ENCODE data around the gene MRPS15.
"Not testable (repeated sequence)": the region's sequence is repeated elsewhere in the genome, so short reads cannot be mapped to it uniquely, and the experiment has no call there.

Gene MRPS15

DNA sequence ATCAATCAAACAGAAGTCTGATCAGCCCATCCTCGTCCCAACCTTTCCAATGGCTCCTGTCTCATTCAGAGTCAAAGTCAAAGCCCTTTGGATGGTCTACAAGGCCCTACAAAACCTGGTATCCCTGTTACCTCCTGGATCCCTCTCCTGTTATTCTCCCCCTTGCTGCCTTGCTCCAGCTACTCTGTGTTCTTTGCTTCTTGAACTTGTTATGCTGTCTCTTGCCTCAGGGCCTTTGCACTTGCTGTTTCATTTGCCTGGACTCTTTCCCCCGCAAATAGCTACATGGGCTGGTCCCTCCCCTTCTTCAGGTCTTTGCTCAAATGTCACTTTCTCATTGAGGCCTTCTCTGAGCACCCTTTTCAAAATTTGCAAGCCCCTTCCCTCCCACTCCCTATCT is 19.9 kb upstream of the MRPS15 start:
- DNase-seq (ENCODE audit: low read depth, low spot score), result no peak

DNA sequence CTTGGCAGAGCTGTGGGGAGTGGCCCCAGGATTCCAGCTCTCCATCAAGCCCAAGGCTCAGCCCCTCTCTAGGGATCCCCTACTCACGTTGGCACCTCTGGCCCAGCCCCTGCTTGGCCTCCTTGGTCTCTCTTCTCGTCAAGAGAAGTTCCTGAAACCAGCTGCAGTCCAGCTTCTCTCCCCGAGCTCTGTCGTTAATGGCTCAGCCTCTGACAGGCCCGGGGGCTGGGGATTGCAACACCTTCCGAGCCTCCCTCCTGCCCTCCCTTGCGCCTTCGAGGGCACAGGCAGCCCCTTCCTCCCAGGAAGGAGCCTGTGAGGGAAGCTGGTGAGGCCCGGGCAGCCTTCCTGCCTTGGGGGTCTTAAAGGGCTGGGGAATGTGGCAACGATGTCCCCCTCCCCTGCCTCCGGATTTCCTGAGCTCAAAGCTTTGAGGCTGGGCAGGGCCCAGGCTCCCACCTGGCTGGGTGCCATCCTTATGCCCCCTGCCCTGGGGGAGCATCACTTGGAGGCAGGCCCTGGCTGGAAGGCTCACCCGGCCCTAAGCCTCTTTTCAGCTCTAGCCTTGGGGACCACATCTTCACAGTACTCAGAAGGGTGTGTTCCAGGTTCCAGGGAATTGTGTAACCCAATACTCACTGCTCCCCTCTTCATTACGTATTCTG is 18.7 kb upstream of the MRPS15 start, which contains the start of gene CSF3R:
Gene CSF3R (minus strand): TSS at position 190 of the 665 bp plus-strand sequence. CDS start 3,417 bp downstream, outside the sequence.
- DNase-seq (ENCODE audit: low read depth, low spot score), result no peak

DNA sequence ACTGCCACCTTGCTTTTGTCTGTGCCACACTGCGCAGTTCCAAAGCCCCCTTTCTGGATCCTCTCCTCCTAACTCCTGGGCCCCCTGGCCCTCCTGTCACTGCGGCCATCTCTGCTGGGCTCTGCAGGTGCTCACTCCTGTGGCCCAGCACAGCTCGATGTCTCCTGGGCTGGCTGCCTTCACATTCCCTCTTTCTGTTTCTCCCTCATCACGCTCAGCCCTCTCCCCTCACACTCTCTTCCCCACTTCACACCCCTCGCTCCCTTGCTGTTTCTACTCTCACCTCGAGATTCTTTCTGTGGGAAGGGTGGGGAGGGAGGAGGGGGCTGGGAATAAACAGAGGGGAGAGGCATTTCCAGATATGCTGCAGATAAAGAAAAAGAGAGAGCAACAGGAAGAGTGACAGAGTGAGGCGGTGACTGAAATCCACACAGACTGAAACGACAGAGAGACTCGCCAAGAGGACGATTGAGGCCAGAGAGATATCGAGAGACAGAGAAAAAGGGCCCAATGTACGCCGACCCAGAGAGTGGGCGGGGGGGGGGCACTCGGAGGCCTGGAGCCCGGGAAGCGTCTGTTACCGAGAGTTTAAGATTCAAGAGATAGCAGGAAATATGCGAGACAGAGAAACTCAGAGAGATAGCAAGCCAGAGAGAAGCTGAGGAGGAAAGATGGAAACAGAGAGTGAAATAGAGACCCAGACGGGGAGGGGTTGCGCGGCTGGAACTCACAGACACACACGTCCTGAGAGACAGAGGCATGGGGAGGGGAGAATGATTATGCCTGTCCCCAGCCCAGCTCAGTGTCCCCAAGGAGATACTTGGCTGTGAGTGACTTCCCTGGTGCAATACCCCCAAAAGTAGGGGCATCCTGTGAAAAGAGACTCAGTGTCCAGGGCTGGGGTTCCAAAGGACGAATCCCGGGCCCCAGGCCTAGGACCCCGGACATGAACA is 17.9 kb upstream of the MRPS15 start:
- no peak for DNase-seq (ENCODE audit: low read depth, low spot score)

DNA sequence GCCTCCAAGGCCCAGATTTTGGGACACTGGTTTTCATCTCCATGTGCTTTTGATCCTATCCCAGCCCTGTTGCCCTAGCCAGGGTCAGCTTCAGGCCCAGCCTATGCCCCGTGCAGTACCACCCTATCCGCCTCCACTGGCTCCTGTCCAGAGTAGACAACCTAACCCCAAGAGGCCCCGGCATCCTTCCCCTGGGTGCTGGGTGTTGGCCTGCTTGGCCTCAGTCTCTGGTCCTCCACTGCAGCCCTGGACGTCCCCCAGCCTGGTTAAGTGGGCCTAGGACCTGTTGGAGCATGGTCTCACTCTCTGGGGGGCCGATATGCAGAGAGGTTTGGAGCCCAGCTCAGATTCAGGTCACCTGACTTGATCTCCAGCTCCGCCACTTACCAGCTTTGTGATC is 16.9 kb upstream of the MRPS15 start:
- no peak for DNase-seq (ENCODE audit: low read depth, low spot score)

DNA sequence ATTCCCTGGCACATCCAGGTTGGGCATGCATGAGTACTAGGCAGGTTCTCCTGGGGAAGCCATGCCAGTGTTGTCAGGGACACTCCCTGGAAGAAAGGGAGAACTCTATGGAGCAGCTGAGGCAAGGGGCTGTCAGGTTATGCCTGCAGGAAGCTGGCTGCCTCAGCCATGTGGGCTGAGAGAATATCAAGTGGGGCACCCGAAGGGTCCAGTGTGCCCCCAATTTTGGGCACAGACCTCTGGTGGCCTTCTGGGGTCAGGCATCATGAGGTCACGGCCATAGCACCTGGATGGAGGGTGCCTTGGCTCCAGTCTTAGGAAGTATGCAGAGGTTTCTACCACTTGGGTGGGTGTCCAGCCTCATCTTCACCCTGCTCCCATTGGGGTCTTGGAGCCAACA is 16.0 kb upstream of the MRPS15 start:
- DNase-seq (ENCODE audit: low read depth, low spot score), result no peak

DNA sequence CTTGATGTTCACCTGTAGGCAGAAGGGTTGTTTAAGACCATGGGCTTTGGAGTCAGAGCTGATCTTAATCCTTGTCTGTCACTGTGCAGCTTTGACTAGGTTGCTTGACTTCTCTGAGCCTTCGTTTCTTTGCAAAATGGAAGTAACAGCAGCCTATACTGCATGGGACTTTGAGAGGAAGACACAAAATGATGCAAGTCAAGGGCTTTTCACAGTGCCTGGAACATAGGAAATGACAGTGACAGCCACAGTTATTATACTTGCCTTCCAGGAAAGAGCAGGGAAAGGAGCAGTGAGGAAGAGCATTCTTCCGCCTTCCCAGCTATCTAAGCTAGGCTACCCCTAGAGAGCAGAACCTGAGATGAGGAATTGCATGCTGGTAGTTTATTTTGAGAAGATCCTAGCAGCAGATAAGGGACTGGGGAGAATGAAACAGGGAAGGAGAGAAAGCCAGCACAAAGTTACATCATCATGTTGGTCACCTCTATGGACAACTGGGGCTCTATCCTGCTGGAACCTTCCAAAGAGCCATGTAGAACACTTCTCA is 15.4 kb upstream of the MRPS15 start:
- DNase-seq (ENCODE audit: low read depth, low spot score), result no peak

DNA sequence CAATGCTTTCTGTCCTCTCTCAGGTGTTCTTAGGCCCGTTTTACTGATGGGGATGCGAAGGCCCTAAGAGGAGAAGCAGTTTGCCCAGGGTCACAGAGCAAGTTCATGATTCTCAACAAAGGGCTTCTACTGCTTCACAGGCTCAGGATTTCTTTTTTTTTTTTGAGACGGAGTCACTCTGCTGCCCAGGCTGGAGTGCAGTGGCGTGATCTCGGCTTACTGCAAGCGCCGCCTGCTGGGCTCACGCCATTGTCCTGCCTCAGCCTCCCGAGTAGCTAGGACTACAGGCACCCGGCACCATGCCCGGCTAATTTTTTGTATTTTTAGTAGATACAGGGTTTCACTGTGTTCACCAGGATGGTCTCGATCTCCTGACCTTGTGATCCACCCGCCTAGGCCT is 13.4 kb upstream of the MRPS15 start:
- not testable (repeated sequence) for DNase-seq (ENCODE audit: low read depth, low spot score)

DNA sequence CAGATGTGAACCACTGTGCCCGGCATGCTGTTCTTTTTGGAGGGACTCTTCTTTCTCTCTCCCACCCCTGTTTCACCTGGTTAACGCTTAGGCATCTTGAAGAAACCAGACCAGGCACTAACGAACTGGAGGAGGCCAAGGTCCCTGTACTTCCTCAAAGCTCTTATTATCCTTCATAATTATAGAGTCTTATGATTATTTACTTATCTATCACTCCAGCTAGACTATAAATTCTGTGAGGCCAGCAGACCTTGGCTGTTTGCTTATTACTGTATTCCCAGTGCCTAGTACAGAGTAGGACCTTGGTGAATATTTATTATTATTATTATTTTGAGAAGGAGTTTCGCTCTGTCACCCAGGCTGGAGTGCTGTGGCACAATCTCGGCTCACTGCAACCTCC is 12.8 kb upstream of the MRPS15 start:
- DNase-seq (ENCODE audit: low read depth, low spot score), result no peak

DNA sequence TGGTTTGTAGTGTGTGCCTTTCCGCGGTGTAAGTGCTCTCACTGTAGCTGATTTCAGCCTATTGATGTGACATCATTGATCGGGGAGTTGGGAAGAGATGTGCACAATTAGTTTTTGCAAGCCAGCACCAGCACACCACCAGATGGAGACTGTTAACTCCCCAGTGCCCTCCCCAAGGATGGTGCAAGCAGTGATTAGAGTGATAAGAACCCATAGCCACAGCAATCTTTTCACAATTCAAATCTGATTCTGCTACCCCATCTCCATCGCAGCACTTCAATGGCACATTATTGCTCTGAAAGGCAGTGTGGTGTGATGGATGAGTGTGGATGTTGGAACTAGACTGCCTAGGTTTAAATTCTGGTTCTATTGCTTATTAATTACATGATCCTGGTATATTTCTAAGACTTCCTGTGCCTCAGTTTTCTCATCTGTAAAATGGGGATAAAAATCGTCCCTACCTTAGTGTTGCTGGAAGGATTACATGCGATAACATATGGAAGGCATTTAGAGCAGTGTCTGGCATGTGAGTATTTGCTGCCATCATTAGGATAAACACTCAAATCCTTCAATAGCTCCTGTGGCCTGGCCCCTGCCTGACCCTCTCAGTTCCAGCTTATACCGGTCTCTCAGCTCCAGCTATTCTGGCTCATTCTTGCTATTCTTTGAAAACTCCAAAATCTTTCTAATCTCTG is 11.9 kb upstream of the MRPS15 start:
- no peak for DNase-seq (ENCODE audit: low read depth, low spot score)

DNA sequence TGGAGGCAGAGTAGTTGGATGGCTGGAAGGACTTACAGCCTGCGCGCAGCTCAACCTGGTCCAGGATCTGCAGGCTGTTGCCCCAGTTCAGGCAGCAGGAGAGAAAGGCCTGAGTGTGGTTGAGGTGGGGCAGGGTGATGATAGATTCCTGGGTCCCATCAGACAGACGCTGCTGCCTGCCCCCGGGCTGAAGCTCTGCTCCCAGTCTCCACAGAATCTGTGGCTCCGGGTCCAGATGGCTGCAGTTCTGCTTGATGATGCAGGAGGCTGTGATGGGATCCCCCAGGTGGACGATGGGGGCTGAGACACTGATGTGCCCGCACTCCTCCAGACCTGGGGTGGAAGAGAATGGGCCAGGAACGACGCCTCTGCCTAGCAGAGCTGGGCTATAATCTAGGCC is 11.2 kb upstream of the MRPS15 start:
- no peak for DNase-seq (ENCODE audit: low read depth, low spot score)

DNA sequence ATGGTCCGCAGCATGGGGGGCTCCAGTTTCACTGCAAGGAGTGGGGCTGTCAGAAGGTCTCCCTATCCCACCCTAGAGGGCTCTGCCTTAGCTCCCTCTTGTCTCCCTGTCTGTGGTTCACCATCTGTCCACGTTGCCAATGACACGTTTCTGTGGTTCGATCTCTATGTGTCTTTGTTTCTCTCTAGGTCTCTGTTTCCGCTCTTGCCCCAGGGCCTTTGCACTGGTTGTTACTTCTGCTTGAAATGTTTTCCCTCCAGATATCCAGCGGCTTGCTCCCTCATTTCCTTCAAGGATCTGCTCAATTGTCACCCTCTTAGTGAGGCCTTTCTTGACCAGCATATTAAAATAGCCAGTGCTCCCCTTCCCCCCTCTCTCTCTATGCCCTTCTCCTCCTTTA is 8.5 kb upstream of the MRPS15 start:
- no peak for DNase-seq (ENCODE audit: low read depth, low spot score)

DNA sequence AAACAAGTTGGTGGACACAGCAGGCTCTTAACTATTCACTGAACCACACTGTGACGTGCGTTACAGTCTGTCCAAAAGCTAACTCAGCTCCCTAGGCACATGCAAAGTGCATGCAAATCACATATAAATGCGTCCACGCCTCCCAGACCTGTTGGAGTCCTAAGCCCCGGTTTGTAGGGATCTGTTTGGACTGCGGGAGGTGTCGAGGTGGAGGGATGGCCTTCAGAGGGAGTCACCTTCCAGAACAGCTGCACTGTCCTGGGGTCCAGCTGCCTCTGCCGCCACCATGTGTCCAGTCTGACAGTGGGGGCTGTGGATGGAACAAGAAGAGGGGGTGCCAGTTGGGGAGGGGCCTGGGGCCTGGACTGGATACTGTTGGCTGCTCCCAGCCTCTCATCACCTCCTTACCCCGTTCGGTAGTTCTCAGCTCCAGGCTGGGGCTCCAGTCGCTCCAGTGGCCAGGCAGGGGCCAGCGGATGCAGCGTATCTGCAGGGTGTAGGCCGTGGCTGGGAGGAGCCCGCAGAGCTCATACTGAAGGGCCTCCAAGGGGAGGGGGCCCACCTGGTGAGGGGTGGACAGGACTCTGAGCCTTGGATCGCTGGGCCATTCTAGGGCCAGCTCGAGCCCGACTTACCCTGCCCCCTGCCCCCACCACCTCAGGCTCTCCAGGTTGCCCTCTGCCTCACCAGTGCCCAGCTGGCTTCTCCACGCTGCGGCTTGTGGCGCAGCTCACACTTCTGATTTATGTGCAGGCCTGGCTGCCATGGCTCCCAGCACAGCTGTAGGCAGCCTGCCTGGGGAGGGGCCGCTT is 7.9 kb upstream of the MRPS15 start:
- no peak for DNase-seq (ENCODE audit: low read depth, low spot score)

DNA sequence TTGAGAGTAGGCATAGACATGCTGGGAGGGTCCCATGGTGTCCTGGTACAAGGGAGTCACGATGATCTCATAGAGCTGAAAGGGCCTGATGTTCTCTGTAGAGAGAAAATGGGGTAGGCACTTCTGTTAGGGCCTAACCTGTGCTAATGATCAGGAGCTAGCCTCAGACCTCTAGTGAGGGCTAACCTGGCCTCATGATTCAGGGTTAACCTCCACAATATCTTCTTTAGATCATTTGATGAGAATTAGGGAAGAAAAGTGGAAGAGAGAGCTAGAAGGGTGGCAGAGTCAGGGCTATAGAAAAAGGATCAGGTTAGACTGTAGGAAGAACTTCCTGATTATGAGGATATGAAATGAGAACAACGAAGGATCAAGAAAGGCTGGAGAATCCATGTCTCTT is 5.0 kb upstream of the MRPS15 start:
- DNase-seq (ENCODE audit: low read depth, low spot score), result no peak

DNA sequence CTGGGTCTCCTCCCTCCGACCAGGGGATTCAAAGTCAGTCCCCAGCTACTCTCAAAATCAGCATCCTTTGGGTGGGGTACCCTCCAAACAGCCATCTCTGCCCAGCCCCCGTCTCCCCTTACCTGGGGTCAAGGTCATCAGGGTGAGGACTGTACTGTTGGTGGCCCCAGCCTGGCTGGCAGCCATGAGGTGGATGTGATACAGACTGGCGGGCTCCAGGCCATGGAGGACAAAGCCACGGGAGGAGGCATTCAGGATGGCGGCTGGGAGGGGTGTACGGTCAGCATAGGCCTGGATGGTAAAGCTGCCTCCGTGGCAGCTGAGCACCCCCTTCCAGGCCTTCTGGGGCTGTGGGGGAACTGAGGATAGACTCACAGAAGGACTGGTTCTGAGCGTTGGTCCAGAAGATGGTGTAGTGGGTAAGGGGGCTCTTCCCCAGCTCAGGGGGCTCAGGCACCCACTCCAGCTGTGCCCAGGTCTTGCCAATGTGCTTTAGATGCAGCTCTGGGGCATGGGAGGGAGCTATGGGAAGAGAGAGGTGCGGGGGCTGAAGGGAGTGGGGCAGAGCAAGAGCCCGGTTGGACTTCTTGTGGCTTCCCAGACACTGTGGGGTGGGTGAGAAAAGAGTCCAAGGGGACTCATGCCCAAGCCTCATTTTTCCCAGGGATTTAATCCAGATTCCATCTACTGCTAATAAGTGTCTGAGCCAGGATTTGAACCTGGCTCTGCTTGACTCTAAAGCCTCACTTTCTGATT is 3.7 kb upstream of the MRPS15 start:
- no peak for DNase-seq (ENCODE audit: low read depth, low spot score)

DNA sequence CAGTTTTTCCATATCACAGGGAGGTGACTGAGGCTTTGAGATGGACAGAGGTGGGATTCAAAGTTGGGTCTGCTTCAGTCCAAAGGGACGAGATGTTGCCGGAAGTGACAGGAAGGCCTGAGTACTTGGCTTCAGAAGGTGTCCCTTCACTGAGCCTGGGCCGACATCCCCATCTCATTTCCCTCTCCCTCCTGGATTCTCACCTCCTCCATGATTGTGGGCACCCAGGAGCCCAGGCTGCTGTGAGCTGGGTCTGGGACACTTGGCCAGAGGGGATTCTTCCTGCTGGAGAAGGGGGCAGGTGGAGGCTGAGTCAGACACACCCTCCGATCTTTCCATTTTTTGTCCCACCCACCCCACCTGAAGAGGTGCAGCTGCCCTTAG is 2.8 kb upstream of the MRPS15 start:
- DNase-seq (ENCODE audit: low read depth, low spot score), result no peak

DNA sequence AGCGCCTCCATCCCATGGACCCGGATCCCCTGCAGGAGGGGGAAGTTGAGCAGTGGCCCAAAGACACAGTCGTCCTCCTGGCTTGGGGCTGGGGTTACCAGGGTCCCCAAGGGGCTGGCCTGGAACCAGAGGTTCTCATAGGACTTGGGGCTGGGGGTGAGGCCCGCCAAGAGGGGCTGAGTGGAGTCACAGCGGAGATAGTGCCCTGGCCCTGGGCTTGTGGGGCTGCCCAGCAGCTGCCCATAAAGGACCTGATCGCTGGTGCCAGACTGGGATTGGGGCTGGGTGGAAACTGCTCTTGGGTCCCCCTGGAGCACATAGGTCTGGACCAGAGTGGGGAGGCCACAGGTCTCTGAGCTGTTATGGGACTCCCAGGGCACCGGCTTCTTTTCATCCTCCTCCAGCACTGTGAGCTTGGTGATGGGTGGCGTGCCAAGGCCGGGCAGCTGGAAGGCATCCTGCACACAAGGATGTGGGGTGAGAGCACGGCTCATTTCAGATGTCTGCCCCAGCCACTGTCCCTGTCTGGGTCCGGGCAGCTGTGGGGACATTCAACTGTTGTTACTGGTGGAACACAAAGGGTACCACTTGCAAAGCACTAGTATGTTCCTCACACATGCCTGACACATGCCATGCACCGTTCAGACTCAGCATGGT is 2.3 kb upstream of the MRPS15 start:
- no peak for DNase-seq (ENCODE audit: low read depth, low spot score)

DNA sequence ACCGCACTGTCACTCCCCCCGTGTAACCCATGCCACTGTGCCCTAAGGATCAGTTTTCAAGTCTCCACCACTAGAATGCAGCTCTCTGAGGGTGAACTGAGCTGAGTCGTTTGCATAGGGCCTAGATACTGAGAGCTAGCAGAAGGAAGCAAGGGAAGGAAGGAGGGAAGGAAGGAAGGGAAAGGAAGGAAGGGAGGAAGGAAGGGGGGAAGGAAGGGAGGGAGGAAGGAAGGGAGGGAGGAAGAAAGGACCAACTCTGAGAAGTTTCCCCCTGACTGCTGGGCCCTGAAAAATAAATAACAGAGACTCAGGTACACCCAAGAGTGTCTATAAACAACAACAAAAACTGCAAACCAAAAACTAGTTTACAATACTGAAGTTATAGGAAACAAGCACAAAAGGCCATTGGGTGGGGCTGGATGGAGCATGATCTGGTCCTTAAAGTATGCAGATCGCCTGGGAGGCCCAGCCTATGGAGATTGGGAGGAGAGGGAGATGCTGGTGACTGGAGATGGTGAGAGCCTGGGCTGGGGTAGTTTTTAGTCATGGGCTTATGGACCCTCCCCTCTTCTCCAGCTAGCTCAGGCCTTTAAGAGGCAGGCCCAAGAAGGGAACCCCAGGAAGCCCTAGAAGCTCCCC is 1.7 kb upstream of the MRPS15 start:
- DNase-seq (ENCODE audit: low read depth, low spot score), result no peak

DNA sequence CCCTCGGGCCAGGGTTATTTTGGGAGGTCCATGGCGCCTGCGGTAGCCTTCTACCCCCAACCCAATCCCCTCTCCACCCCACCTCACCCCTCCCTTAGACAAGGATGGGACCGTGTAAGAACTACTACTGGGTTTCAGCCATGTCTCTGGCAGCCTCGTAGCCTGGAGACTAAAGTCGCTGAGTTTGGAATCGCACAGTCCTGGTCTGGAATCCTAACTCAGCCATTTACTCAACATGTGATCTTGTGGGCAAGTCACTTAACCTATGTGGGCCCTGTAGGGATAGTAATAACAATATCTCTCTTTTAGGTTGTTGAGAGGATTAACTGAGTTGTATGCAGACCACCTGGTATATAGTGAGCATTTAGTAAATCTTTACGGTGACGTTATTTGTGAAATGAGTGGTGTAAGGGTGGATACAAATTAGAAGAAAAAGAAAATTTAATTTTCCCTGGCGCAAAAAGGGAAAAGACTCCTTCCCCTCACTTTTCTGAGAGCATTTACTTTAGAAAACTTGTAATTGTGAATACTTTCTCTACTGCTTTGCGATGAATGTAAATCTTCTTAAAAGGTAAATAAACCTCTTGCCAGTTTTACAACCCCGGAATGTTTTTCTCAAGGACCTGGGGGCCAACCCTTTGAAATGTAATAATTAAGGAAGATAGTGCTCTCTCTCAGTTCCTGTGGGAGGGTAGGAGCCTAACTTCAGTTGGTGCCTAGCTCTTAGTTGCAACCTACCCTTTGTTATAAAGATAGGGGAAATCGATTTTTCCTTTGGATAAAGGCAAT is 615 bp upstream of the MRPS15 start:
- no peak for DNase-seq (ENCODE audit: low read depth, low spot score)

DNA sequence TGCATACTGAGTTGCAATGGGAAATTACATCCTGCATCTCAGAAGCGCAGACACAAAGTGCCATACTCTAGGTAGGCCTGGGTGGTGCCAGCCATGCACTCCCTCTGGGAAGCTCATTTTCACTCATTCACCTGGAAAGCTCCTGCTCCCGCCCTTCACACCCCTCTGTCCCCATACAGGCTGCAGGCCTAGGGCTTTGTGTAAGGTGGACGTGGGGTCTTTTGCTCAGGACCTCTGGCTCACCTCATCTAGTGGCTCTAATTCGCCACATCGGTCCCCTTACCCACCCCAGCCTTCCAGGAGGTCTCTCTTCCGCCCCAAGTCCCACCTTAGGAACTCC is 751 bp downstream of the MRPS15 start:
- no peak for DNase-seq (ENCODE audit: low read depth, low spot score)
